GM18519 (cell line): ENCODE measurements around the gene SCAF8.
"Not testable (repeated sequence)": the region's sequence is repeated elsewhere in the genome, so short reads cannot be mapped to it uniquely, and the experiment has no call there.

Experiments used
- ATAC-seq: cut with Tn5 transposase; IDR thresholded peaks from one replicate; pipeline ENCODE4 v1.9.1; 2021; ENCODE audit warnings: mild to moderate bottlenecking, moderate library complexity; ENCODE audit not compliant: unreplicated experiment, low FRiP score

SCAF8 gene, protein sequence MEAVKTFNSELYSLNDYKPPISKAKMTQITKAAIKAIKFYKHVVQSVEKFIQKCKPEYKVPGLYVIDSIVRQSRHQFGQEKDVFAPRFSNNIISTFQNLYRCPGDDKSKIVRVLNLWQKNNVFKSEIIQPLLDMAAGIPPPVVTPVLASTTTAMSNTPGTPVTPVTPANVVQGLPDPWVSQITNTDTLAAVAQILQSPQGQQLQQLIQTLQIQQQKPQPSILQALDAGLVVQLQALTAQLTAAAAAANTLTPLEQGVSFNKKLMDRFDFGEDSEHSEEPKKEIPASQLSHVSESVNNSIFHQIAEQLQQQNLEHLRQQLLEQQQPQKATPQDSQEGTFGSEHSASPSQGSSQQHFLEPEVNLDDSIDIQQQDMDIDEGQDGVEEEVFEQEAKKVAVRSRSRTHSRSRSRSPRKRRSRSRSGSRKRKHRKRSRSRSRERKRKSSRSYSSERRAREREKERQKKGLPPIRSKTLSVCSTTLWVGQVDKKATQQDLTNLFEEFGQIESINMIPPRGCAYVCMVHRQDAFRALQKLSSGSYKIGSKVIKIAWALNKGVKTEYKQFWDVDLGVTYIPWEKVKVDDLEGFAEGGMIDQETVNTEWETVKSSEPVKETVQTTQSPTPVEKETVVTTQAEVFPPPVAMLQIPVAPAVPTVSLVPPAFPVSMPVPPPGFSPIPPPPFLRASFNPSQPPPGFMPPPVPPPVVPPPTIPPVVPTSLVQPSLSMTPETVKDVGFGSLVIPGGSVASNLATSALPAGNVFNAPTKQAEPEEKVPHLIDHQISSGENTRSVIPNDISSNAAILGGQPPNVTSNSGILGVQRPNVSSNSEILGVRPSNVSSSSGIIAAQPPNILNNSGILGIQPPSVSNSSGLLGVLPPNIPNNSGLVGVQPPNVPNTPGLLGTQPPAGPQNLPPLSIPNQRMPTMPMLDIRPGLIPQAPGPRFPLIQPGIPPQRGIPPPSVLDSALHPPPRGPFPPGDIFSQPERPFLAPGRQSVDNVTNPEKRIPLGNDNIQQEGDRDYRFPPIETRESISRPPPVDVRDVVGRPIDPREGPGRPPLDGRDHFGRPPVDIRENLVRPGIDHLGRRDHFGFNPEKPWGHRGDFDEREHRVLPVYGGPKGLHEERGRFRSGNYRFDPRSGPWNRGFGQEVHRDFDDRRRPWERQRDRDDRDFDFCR (N-terminal part only)

DNA sequence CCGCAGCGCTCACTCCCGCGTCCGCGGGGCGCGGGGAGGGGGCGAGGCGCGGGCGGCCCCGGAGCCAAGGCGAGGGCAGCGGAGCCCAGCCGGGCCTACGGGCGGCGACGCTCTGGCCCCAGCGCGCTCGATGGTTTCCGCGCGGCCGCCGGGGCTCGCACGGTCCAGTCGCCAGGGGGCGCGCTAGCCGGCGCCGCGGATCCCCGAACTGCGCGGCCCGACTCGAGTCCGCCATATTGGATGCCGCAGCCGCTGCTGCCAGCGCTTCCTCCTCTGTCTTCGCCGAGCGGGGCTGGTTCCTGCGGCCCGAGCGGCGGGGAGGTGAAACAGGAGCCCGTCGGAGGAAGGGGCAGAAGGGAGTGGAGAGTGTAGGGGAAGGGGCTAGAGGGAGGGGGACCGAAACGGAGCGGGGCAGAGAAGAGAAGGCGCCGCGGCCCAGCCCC is at the start of gene SCAF8:
TSS of gene SCAF8 (plus strand) at position 234 of the 443 bp plus-strand sequence. CDS start 485 bp downstream, outside the sequence.
- peak; percentile 79 for ATAC-seq

DNA sequence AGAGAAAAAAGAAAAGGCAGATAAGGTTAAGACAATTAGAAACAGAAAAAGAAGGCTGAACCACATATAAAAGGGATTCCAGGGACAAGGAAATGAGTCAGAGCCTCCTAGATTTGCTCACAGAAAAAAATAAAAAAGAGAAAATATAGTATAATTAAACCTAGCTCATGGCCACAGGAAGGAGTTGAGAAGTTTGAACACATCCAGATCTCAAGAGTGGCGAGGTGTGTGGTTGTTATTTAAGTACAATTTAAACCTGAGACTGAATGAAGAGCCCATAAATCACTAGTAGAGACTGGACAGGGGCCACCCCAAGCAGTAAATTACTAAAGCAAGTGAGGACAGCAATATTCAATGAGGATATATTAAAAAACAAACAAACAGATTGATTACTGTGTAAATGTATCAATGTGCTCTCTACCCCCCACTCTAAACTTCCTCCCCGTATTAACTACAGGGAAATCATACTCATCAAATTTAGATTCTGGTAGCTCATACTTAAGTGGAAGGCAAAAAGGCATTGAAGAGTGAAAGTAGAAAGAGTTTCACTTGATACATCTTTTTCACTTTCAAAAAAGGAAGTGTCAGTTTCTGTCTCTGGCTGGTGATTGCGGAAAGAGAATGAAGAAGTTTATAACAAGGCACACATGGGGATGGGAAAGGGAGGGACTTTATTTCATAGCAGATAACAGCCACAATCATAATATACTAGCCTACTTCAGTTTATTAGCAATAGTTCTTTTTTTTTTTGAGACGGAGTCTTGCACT is 49.3 kb upstream of the SCAF8 start:
- peak; percentile 92 for ATAC-seq

DNA sequence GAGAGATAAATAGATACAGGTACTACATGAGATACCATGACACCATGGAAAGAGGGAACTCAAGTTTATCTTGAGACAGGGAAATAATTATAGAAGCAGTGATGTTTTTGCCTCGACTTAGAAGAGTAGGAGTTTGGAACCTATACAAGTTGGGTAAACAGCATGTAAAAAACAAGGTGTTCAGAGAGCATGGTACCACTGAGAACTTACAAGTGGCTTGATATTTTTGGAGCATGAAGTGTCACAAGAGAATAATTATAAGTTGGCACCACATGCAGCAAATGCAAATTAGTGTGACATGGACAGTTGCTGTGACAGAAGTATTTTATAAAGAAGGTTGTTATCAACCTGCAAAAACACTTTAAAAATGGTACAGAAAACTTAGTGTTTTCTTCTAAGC is 47.1 kb upstream of the SCAF8 start:
- no peak for ATAC-seq

DNA sequence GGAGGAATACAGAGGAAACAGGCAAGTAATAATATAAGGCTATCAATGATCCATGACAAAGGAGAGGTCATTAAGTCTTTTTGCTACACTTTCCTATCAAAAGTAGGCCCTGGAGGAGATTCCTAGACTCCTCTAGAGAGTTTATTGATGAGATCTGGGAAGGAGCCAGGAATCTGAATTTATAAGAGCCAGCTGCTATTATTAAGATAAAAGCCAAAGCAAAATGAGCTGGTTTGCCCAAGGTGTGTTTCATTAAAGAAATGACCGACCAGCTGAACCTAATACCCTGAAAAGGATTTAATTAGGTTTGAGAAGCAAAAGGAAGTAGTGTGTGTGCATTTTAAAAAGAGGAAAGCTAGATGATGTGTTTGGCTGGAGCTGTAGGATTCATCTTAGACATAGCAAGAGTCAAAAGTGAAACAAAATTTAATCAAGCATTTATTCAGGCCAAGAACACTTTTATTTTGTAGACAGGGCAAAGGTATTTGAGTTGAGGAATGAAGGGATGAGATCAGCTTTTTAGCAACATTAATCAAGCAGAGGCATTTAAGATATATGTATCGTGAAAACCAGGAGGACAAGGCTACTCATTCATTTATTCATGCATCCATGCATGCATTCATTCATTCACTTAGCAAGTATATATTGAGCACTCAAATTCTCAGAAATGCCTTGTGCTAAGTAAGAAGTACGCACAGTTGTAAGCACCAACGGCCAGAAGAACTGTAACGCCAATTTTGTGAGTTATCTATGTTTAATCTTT is 43.5 kb upstream of the SCAF8 start:
- ATAC-seq: no peak

DNA sequence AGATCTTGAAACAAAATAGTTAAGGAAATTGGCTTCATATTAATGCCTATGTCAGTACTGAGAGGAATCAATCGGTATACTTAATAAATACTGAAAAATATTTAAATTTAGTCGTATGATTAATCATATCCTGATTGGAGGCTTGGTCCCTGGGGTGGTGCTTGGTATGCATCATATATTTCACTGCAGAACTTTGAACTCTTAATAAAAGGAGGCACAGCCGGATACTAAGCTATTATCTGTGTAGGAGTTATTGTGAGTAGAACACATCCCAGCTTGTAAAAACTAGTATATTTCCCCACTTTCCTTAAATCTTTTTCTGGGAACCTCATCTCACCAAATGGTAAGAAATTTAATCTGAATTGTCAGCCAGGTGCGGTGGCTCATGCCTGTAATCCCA is 42.4 kb upstream of the SCAF8 start:
- no peak for ATAC-seq

DNA sequence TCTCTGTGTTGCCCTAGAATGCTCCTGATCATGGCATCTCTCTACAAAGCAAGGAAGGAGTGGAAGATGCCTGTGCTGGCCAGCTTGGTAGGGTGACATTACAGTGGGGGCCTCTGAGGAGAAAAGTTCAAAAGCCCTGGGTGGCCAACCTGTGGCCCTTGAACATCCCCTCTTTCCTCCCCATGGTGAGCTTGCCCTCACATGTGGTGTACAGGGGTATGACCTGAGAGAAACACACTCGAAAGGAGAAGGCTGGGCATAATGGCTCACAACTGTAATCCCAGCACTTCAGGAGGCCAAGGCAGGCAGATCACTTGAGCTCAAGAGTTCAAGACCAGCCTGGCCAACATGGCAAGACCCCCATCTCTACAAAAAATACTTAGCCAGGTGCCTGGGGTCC is 36.6 kb upstream of the SCAF8 start:
- no peak for ATAC-seq

DNA sequence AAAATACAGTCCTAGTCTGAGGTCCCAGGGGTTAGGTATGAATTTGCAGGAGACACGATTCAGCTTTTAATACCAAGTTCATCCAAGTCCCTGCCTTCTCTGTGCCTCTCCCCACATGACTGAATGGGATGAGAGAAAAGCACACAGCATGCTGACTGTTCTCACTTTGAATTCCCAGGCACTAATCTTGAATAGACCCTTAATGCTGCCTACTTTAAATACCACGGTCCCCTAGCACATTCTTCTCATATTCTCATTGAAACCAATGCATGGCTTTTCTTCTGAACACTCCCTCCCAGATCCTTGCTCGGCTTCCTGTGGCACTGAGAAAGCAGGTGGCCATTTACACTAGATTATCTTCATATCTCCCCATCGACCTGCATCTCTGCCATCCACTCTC is 30.1 kb upstream of the SCAF8 start:
- ATAC-seq: no peak

DNA sequence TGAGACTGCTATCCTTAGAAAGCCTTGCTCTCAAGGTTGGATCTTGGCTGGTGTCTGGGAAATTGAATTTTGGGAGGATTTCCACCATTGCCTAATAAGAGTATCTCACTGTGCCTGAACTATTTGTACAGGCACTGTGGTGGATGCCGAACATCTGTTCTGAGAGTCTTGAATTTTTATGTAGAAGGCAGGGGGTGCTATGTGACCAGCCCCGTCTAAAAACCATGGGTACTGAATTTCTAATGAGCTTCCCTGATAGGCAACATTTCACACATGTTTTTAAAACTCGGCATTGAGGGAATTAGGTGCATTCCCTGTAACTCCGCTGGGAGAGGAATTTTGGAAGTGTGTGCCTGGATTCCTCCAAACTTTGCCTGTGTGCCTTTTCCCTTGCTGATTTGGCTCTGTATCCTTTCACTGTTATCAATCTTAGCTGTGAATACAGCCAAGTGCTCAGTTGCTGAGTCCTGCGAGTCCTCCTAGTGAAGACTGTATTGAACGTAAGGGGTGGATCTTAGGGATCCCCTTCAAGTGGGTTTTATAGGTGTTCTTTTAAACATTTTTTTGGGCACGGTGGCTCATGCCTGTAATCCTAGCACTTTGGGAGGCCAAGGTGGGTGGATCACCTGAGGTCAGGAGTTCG is 27.6 kb upstream of the SCAF8 start:
- ATAC-seq: no peak

DNA sequence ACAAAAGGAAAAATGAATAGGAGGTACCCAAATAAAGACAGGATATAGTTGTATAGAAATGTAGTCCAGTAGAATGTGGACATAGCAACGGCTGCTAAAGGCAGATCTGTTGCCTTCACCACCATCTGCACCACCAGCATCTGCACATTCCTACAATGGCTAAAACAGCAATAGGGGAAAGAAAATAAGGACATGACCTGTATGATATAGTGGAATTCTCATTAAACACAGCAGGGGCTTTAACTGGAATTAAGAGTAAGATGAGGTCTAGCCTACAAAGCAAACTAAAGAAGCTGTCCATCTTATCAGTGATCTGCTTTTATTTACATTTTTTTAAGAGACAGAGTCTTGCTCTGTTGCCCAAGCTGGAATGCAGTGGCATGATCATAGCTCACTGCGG is 26.8 kb upstream of the SCAF8 start:
- ATAC-seq: no peak

DNA sequence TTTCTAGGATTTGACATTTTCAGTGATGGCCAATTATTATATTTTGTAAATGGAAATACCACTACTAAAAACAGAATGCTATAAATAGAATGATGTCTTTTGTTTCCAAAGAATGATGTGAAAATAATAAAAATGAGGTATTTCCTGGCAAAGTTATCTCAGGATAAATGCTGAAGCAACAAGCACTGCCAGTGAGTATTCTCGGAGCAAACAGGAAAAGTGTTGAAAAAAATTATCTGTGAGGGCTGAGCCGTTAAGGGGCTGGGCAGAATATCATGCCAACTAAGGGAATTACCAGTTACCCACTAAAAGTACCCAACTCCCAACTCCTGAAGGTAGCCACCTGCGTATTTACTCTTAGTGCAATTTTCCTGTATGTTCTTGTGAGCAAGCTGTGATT is 23.6 kb upstream of the SCAF8 start:
- no peak for ATAC-seq

DNA sequence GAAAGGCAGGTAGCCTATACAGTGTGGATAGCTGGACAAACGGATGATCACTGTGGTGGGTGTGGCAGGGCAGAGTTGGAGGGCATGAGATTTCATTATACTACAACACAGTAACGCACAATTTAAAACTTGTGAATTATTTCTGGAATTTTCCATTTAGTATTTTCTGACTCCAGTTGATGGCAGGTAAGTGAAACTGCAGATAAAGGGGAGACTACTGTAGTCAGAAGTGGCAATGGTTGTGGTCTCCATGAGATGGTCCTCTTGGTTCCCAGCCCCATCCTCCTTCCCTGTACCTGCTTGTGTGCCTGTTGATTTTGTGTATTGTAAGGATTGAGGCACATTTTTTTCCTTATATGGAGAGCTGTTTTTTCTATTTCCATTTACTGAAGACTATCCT is 22.5 kb upstream of the SCAF8 start:
- no peak for ATAC-seq

DNA sequence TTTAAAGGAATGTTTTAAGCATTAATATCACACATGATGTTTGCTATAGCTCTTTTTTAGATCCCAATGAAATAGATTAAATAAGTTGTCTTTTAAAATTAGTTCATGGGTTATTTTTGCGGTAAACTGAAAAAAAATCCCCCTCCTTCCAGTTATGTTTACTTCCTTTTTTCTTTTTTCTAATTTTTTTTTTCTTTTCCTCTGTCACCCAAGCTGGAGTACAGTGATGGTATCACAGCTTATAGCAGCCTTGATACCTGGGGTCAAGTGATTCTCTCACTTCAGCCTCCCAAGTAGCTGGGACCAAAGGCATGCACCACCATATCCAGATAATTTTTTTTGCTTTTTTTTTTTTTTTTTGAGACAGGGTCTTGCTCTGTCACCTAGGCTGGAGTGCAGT is 17.8 kb upstream of the SCAF8 start:
- no peak for ATAC-seq

DNA sequence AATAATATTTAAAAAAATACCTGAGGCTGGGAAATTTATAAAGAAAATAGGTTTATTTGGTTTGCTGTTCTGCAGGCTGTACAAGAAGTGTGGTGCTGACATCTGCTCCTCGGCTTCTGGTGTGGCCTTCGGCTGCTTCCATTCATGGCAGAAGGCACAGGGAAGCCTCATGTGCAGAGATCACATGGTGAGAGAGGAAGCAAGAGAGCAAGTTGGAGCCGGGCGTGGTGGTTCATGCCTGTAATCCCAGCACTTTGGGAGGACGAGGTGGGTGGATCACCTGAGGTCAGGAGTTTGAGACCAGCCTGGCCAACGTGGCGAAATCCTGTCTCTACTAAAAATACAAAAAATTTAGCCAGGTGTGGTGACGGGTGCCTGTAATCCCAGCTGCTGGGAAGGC is 16.9 kb upstream of the SCAF8 start:
- not testable (repeated sequence) for ATAC-seq

DNA sequence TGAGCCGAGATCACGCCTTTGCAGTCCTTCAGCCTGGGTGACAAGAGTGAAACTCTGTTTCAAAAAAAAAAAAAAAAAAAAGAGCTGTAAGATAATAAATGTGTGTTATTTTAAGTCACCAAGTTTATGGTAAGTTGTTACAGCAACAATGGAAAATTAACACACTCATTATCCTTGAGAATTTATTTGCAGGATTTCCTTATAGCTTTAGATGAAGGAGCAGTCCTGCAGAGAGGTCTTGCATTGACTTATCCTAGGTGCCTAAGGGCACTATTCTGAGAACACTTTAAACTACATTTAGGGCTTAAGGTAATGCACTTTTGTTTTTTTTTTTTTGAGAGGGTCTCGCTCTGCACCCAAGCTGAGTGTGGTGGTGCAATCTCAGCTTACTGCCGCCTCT is 13.8 kb upstream of the SCAF8 start:
- no peak for ATAC-seq

DNA sequence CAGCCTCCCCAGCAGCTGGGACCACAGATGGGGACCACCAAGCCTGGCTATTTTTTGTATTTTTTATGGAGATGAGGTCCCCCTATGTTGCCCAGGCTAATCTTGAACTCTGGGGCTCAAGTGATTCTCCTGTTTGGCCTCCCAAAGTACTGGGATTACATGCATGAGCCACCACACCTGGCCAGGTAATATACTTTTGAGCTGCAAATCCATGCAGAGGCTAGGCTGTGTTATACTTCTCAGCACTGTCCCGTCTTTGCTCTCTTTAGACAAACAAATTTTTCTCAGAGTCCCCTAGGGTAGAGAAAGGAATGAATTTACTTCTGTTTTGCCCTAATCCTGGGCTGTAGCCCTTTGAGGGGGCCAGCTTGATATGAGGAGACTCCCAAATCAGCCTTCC is 13.4 kb upstream of the SCAF8 start:
- no peak for ATAC-seq

DNA sequence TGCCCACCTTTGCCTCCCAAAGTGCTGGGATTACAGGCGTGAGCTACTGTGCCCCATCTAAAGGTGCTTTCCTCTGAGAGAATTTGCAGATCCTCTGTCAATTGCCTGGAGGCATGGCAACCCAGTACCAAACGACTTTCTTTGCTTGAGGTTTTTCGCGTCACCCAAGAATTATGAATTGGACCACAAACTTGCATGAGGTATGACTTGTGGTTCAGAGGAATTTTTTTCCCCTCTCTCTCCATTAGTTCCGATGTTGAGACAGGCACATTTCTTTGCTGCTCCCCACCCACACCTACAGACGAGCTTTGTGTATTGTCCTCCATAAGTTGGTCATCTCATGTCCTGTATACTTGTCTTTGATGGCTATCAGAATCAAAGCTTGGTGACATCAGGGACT is 11.8 kb upstream of the SCAF8 start:
- ATAC-seq: no peak

DNA sequence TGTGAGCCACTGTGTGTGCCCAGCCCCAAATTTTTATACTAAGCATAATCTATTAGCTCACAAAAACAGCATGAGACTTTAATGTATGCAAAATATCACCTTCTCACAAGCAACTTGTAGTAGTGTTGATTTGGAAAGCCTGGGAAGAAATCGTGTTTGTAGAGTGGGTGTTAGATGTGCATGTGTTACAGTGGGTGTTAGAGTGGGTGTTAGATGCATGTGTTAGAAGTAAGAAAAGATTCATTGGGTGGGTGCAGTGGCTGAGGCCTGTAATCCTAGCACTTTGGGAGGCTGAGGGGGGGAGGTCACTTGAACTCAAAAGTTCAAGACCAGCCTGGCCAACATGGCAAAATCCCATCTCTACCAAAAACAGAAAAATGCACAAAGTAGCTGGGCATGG is 6.3 kb upstream of the SCAF8 start:
- no peak for ATAC-seq

DNA sequence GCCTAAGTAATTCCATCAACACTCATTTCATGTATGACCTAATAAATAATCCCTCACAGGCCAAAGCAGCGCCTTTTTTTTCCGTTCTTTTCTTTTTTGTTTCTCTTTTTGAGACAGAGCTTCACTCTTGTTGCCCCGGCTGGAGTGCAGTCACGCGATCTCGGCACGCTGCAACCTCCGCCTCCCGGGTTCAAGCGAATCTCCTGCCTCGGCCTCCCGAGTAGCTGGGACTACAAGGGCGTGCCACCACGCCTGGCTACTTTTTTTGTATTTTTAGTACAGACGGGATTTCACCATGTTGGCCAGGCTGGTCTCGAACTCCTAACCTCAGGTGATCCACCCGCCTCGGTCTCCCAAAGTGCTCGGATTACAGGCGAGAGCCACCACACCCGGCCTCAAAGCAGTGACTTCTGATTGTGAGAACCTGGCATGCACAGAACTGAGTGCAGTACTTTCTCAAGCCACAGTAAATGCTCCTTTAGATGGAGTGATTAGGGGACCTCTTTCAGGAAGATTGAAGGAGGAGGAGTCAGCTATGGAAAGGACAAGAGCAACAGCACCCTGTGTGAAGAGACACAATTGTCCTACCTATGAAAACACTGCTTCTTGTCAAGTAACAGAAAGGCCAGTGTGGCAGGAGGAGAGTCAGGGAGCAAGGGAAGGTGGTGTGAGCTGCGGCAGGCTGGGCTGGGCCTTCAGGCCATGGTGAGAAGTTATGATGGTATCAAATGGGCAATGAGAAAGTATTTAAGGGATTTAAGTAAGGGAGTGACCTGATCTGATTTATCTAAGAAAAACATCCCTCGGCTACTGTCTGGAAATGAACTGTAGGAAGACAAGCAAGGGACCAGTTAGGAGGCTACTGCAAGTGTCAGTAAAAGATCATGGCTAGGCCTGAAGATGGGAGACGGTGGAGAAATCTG is 1.7 kb upstream of the SCAF8 start:
- no peak for ATAC-seq
